ENCODE data around the gene SLC6A3.

The SLC6A3 gene

DNA sequence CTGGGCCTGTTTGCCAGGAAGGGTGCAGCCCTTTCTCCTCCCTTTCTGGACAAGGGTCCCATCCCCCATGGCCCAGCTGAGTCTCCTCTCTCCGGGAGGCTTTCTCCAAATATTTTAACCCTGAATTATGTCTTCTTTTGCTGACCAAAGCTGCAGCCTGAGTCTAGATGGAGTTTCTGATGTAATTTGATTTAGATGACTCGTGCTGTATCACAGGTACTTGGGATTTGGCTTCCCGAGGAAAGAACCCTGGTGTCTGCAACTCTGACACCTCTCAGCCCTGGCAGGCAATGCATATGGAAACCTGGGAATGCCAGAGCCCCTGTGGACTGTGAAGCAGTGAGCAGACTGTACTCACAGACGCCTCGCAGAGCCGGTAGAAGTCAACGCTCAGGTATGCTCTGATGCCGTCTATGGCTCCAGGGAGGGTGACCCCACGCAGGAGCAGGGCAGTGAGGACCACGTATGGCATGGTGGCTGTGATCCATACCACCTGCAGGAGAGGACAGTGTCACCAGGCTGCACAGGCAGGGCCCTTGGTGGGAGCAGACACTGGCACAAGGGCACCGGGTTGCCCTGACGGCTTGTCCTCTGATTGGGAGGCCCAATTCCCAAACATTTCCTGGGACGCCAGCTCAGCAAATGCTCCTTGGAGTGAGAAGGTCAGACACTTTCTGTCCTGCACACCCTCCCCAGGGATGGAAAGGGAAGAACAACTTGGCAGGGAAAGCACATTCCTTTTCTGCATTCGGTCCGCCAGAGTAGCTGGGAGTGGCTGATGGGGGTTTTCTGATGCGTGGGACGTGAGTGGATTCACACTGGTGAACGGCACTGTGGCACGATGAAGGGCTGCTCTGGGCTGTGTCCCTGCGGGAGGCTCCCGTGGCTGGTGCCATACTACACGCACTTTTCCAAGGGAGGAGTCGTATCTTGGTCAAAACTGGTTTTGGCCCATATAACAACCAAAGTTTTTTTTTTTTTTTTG lies 24.7 kb downstream of the SLC6A3 start:
- H3K4me1 Mint-ChIP-seq, result peaks cover 4% of the 10 kb centered on the region
- H3K9me3 Mint-ChIP-seq, result peaks cover 8% of the 10 kb centered on the region
- no peak for ATAC-seq (ENCODE audit: low read depth)
- DNase-seq (ENCODE audit: low spot score in 2 of 2), result no peak
- H3K4me3 Mint-ChIP-seq, result no peak overlapping the region
- no peaks in the 10 kb centered on the region for H3K36me3 Mint-ChIP-seq
- H3K27me3 Mint-ChIP-seq, result peaks cover 13% of the 10 kb centered on the region
- no peak overlapping the region for H3K27ac Mint-ChIP-seq

DNA sequence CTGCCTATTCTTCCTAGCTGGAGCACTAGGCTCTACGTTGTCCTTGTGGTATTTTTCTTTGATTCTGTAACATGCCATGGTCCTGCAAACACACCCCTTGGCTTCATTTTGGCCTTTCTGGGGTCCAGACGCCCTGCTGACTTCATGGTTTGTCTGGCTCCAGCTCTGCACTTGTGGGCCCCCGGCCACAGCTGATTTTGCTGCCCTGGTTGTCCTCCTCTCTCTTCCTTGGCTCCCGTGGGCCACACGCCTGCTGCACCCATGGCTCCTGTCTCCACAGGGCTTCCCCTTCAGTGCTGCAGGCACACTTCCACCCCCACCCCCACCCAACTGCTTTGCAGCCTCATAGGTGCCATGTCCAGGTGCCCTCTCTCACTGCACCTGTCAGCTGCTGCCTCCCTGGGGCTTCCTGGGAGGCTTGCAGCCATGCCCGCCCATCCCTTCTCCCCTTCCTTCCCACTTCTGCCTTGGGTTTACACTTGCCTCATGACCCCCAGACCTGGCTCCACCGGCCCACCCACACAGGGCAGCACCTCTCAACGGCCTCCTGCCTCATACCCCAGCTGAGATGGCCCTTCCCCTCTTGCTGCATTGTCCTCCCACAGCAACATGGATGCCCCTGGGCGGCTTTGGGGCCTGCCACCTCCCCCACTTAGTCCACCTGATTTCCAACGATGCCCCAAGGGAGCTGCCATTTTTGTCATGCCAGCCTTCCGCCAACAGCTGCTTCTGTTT lies 25.6 kb downstream of the SLC6A3 start:
- DNase-seq (ENCODE audit: low spot score in 2 of 2) (no peak), ATAC-seq (ENCODE audit: low read depth) (no peak)
- Mint-ChIP-seq H3K4me1 (peaks cover 4% of the 10 kb centered on the region), H3K27me3 (peaks cover 13% of the 10 kb centered on the region), H3K4me3 (no peak overlapping the region), H3K9me3 (peaks cover 8% of the 10 kb centered on the region), H3K27ac (no peak overlapping the region), H3K36me3 (no peaks in the 10 kb centered on the region)

DNA sequence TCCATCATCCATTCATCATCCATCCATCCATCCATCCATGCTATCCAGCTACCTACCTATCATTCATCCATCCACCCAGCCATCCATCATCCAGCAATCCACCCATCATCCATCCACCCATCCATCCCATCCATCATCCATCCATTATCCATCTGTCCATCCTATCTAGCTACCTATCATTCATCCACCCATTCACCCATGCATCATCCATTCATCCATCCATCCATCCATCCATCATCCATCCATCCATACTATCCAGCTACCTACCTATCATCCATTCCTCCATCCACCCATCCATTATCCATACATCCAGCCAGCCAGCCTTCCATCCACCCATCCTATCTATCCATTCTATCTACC lies 26.3 kb downstream of the SLC6A3 start:
- Mint-ChIP-seq H3K27me3 (peaks cover 15% of the 10 kb centered on the region), H3K27ac (no peak overlapping the region), H3K36me3 (no peaks in the 10 kb centered on the region), H3K4me3 (no peak overlapping the region), H3K4me1 (peaks cover 4% of the 10 kb centered on the region), H3K9me3 (peaks cover 8% of the 10 kb centered on the region)
- DNase-seq (ENCODE audit: low spot score in 2 of 2), result no peak
- ATAC-seq (ENCODE audit: low read depth), result no peak

DNA sequence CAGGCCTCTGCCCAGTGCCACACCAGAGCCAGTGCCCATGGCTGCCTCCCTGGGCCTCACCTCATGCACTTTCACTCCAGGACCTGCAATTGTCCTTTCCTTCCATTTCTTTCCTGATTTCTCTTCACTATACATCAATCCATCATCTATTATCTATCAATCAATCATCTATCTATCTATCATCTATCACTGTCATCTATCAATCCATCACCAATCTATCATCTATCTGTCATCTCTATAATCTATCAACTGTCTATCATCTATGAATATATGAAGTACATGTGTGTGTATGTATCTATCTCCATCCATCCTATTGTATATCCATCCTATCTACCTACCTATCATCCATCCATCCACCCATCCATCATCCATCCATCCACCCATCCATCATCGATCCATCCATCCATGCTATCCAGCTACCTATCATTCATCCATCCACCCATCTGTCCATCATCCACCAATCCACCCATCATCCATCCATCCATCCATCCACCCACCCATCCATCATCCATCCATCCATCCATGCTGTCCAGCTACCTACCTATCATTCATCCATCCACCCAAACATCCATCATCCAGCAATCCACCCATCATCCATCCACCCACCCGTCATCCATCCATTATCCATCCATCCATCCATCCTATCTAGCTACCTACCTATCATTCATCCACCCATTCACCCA lies 26.9 kb downstream of the SLC6A3 start:
- no peak for ATAC-seq (ENCODE audit: low read depth)
- Mint-ChIP-seq H3K27me3 (peaks cover 15% of the 10 kb centered on the region), H3K36me3 (no peaks in the 10 kb centered on the region), H3K9me3 (peaks cover 8% of the 10 kb centered on the region), H3K4me3 (no peak overlapping the region), H3K4me1 (peaks cover 4% of the 10 kb centered on the region), H3K27ac (no peak overlapping the region)
- DNase-seq (ENCODE audit: low spot score in 2 of 2), result no peak

DNA sequence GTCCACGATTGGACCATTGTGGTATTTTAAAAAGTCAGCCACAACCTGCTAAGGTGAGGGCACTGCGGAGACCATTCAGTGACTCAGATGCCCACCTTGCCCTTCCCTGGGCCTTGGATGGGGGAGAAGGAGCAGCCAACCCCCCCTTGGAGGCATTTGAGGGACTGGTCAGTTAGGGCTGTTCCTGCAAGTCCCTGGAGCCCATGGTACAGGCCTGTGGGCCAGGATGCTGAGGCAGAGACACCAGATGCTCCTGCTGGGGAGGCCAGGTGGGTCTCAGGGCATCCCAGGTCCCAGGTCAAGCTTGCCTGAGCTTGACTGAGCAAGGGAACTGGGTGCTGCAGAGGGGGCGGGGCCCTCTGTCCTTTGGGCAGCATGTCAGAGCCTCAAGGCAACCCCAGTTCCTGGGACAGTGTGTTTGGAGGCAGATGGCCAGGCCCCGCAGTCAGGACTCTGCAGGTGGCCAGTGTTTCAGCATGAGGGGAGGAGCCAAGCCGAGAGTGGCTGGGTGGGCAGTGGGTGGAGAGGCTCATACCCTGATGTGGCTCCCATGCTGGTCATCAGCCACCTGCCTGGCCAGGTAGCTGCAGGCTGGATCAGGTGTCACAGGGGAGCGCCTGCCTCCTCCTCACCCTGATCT lies 27.5 kb downstream of the SLC6A3 start:
- DNase-seq (ENCODE audit: low spot score in 2 of 2) (no peak), ATAC-seq (ENCODE audit: low read depth) (no peak)
- Mint-ChIP-seq H3K36me3 (no peaks in the 10 kb centered on the region), H3K4me1 (peaks cover 4% of the 10 kb centered on the region), H3K4me3 (no peak overlapping the region), H3K9me3 (peaks cover 8% of the 10 kb centered on the region), H3K27me3 (peaks cover 15% of the 10 kb centered on the region), H3K27ac (no peak overlapping the region)

DNA sequence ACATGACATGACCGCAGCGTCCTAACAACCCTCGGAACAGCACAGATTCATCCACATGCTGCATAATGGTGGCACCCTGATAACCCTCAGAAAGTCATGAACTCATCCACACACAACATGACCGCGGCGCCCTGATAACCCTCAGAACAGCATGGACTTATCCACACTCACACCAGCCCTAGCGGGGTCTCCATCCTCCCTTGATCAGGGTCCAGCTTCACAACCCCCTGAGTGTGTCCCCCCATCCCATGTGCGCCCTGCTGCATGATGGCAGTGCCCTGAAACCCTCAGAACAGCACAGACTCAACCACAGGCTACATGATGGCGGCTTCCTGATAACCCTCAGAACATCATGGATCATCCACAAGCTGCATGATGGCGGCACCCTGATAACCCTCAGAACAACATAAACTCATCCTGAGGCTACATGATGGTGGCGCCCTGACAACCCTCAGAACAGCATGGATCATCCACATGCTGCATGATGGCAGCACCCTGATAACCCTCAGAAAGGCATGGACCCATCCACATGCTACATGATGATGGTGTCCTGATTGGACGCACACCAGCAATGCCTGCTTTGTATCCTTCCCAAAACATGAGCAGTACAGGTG lies 28.3 kb downstream of the SLC6A3 start:
- H3K27me3 Mint-ChIP-seq, result peaks cover 19% of the 10 kb centered on the region
- DNase-seq (ENCODE audit: low spot score in 2 of 2) (no peak), ATAC-seq (ENCODE audit: low read depth) (no peak)
- no peak overlapping the region for H3K4me3 Mint-ChIP-seq
- no peak overlapping the region for H3K27ac Mint-ChIP-seq
- H3K36me3 Mint-ChIP-seq, result no peaks in the 10 kb centered on the region
- H3K4me1 Mint-ChIP-seq, result peaks cover 8% of the 10 kb centered on the region
- H3K9me3 Mint-ChIP-seq, result peaks cover 8% of the 10 kb centered on the region

DNA sequence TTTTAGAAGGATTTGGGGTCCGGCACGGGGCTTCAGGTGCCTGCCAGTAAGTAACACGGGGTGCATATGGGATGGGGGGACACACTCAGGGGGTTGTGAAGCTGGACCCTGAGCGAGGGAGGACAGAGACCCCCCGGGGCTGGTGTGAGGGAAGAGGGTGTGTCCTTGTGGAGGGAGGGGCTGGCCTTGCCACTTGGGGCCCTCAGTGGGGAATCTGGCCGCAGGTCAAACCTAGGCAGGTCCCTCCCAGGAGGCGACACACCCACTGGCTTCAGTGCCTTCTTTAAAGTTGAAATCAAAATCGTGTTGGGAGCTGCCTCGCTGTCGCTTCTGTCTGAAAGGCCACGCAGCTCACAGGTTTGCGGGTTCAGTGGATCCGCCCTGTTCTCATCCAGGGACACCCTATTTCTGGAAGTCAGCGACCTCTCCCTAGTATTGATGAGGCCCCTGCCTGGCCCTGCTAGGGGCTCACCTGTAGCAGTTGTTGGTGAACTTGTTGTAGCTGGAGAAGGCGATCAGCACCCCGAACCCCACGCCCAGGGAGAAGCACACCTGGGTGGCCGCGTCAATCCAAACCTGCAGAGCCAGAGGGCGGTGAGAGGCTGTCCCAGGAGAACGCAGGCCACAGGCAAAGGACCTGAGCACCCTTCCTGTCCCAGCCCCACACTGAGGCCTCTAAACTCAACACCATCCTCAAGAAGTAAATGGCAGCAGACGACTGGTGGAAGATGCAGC lies 29.4 kb downstream of the SLC6A3 start:
- Mint-ChIP-seq H3K4me3 (no peak overlapping the region), H3K27ac (no peak overlapping the region), H3K4me1 (peaks cover 12% of the 10 kb centered on the region), H3K27me3 (peaks cover 22% of the 10 kb centered on the region), H3K9me3 (peaks cover 8% of the 10 kb centered on the region), H3K36me3 (no peaks in the 10 kb centered on the region)
- ATAC-seq (ENCODE audit: low read depth) (no peak), DNase-seq (ENCODE audit: low spot score in 2 of 2) (no peak)

DNA sequence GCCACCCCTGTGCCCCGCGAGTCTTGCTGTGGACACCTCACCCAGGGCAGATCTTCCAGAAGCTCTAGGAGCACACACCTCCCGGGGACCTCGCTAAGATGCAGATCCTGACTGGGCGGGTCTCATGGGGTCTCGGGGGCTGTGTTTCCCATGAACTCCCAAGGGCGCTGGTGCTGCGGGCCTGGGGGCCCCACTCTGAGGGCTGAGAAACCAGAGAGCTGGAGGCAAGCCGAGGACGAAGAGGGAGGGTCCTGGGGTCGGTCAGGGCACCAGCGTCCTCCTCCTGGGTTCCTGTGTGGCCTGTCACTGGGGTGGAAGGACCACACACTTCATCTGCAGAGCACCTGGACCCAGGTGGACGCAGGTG lies 30.2 kb downstream of the SLC6A3 start:
- DNase-seq (ENCODE audit: low spot score in 2 of 2) (no peak), ATAC-seq (ENCODE audit: low read depth) (no peak)
- H3K4me3 Mint-ChIP-seq, result no peak overlapping the region
- H3K36me3 Mint-ChIP-seq, result no peaks in the 10 kb centered on the region
- H3K27ac Mint-ChIP-seq, result no peak overlapping the region
- peaks cover 8% of the 10 kb centered on the region for H3K9me3 Mint-ChIP-seq
- peaks cover 14% of the 10 kb centered on the region for H3K4me1 Mint-ChIP-seq
- peaks cover 25% of the 10 kb centered on the region for H3K27me3 Mint-ChIP-seq

DNA sequence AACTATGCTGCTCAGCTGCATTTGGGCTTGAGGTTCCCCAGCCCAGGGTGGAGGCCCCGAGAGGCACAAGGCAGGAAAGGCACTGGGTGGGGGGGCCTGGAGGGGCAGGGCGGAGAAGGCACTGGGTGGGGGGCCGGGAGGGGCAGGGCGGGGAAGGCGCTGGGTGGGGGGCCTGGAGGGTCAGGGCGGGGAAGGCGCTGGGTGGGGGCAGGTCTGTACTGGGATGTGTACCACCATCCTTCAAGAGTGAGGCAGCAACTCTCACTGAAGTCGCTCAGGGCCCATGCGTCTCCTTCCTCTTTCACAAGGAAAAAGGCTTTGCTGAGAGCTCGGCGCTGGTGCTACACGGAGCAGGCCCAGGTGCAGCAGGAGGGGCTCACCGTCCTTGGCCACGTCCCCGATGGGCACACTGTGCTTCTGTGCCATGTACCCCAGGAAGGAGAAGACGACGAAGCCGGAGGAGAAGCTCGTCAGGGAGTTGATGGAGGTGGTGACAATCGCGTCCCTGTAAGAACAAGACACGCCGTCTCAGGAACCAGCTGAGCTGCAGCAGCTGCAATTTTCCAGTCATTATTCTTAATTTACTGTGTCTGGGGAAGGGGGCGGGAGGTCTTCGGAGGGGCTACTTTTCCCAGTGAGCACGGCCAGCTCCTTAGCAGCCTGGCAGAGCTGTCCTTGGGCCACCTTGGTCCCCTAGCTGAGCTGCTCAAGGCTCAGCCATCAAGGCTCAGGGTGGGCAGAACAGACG lies 30.8 kb downstream of the SLC6A3 start:
- Mint-ChIP-seq H3K4me3 (no peak overlapping the region), H3K27me3 (peaks cover 25% of the 10 kb centered on the region), H3K4me1 (peaks cover 14% of the 10 kb centered on the region), H3K9me3 (peaks cover 8% of the 10 kb centered on the region), H3K27ac (no peak overlapping the region), H3K36me3 (no peaks in the 10 kb centered on the region)
- DNase-seq (ENCODE audit: low spot score in 2 of 2), result no peak
- no peak for ATAC-seq (ENCODE audit: low read depth)

DNA sequence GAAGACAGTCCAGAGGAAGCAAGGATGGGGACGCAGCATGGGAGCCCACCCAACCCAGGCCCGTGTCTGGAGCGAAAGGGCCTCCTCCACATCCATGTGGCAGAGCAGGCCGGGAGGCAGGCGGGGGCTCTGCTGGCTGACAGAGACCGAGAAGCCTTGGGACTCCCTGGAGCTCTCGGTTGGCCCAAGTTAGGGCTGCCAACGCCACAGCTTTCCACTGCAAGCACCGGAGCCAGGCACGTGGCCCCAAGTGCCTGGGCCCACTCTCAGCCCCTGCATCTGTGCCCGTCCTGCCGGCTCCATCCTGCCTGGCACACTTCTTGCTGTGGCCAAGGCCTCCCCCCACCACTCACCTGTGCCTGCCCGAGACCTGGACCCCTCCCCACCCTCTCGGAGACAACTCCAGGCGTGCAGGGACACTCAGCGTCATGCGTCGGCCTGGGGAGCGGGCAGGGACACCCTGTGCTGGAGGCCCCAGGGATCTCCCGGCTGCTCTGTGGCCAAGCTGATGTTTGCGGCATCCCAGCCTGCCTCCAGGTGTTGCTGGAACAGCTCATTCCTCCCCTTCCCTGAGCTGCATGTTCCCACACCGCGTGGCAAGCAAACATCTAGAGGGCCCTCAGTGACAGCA lies 31.5 kb downstream of the SLC6A3 start:
- no peak for DNase-seq (ENCODE audit: low spot score in 2 of 2)
- Mint-ChIP-seq H3K4me3 (no peak overlapping the region), H3K36me3 (no peaks in the 10 kb centered on the region), H3K9me3 (peaks cover 2% of the 10 kb centered on the region), H3K27ac (no peak overlapping the region), H3K4me1 (peaks cover 11% of the 10 kb centered on the region), H3K27me3 (peaks cover 22% of the 10 kb centered on the region)
- ATAC-seq (ENCODE audit: low read depth), result no peak

DNA sequence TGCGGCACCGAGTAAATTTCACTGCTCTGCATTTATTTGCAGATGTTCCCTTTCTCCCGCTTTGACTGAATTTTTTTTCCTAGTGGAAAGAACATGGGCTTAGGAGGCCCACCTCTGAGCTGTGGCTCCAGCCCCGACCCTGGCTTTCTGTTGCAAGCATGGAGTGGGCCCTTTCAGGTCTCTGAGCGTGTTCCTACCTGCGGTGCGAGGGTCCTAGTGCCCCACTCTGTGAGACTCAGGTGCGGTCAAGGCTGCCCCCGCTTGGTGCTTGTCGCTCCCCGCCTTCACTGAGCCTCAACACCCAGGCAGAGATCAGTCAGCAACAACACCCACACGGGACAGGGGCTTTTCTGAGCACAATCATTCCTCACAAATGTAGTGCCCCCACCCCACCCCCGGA lies 32.0 kb downstream of the SLC6A3 start:
- ATAC-seq (ENCODE audit: low read depth), result no peak
- no peak overlapping the region for H3K27ac Mint-ChIP-seq
- no peaks in the 10 kb centered on the region for H3K9me3 Mint-ChIP-seq
- no peak for DNase-seq (ENCODE audit: low spot score in 2 of 2)
- peaks cover 11% of the 10 kb centered on the region for H3K4me1 Mint-ChIP-seq
- no peak overlapping the region for H3K4me3 Mint-ChIP-seq
- peaks cover 17% of the 10 kb centered on the region for H3K27me3 Mint-ChIP-seq
- H3K36me3 Mint-ChIP-seq, result no peaks in the 10 kb centered on the region

DNA sequence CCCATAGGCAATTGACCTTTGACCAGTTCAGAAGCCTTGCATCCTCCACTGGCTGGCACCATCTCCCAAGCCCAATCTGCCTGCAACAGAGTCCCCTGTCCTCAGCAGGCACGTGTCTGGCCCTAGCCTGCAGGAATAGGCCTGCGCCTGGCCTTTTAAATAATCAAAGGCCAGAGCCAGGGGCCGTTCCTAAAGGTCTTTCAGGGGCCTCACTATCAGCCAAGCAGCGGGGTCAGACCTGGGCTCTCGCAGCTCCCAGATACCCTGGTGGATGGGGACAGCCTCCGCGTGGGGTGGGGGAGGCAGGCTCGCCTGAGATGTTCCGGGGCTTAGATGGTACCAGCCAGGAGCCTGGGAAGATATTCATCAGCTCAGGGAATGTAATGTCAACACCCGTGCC lies 32.6 kb downstream of the SLC6A3 start:
- ATAC-seq (ENCODE audit: low read depth), result no peak
- peaks cover 16% of the 10 kb centered on the region for H3K27me3 Mint-ChIP-seq

More for the DNA sequence above, 32.6 kb downstream of the SLC6A3 start:
- no peaks in the 10 kb centered on the region for H3K9me3 Mint-ChIP-seq
- no peaks in the 10 kb centered on the region for H3K36me3 Mint-ChIP-seq
- H3K27ac Mint-ChIP-seq, result no peak overlapping the region
- no peak for DNase-seq (ENCODE audit: low spot score in 2 of 2)
- no peak overlapping the region for H3K4me3 Mint-ChIP-seq
- peaks cover 11% of the 10 kb centered on the region for H3K4me1 Mint-ChIP-seq

Measured in memory B cell (primary cell).